ENCODE measurements around the gene BNIPL.

DNA sequence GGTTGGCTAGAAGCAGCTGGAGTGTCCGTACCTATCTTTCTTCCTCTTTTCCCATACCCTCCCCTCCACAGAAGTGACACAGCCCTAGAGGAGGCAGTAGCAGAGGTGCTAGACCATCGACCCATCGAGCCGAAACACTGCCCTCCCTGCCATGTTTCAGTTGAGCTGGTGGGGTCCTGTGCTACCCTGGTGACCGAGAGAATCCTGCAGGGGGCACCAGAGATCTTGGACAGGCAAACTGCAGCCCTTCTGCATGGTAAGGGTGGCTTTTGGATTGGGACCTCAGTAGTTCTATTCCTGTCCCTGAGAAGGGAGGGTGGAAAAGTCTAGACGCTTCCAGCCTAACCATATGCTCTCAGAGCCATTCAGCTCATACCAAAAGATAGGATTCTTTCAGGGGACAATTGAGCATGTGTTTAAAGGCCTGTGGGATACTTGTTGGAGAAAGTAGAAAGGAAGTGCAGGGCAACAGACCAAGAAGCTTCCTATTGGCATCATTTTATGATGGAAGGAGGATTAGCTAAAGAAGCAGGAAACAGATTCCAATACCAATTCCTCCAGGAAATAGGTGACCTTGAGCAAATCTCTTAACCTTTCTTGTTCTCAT is 11.7 kb upstream of the BNIPL start:
- no peak for TF ChIP-seq RFX5 (IDR thresholded peaks at IDR 0.05; ENCODE audit: low read depth, low read length)
- TF ChIP-seq FOS (IDR thresholded peaks at IDR 0.05; ENCODE audit: low read depth, low read length): no peak
- TF ChIP-seq, protein P1, sequence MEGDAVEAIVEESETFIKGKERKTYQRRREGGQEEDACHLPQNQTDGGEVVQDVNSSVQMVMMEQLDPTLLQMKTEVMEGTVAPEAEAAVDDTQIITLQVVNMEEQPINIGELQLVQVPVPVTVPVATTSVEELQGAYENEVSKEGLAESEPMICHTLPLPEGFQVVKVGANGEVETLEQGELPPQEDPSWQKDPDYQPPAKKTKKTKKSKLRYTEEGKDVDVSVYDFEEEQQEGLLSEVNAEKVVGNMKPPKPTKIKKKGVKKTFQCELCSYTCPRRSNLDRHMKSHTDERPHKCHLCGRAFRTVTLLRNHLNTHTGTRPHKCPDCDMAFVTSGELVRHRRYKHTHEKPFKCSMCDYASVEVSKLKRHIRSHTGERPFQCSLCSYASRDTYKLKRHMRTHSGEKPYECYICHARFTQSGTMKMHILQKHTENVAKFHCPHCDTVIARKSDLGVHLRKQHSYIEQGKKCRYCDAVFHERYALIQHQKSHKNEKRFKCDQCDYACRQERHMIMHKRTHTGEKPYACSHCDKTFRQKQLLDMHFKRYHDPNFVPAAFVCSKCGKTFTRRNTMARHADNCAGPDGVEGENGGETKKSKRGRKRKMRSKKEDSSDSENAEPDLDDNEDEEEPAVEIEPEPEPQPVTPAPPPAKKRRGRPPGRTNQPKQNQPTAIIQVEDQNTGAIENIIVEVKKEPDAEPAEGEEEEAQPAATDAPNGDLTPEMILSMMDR (conservative IDR thresholded peaks at IDR 0.05; ENCODE audit: low read depth, low read length): peak; percentile 71
- TF ChIP-seq POLR2A (IDR thresholded peaks at IDR 0.05; ENCODE audit: low read depth, low read length): no peak
- peak; percentile 67 for TF ChIP-seq SMC3 (IDR thresholded peaks at IDR 0.05; ENCODE audit: low read depth, low read length)
- TF ChIP-seq CEBPB (IDR thresholded peaks at IDR 0.05; ENCODE audit: low read depth, low read length): no peak
- TF ChIP-seq, protein P2, sequence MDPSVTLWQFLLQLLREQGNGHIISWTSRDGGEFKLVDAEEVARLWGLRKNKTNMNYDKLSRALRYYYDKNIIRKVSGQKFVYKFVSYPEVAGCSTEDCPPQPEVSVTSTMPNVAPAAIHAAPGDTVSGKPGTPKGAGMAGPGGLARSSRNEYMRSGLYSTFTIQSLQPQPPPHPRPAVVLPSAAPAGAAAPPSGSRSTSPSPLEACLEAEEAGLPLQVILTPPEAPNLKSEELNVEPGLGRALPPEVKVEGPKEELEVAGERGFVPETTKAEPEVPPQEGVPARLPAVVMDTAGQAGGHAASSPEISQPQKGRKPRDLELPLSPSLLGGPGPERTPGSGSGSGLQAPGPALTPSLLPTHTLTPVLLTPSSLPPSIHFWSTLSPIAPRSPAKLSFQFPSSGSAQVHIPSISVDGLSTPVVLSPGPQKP (IDR thresholded peaks at IDR 0.05; ENCODE audit: borderline replicate concordance, low read depth, low read length): no peak
- no peak for TF ChIP-seq MAZ (IDR thresholded peaks at IDR 0.05; ENCODE audit: borderline replicate concordance, low read depth, low read length)
- no peak for TF ChIP-seq MXI1 (IDR thresholded peaks at IDR 0.05; ENCODE audit: borderline replicate concordance, low read depth, low read length)
